GM18520 (cell line): ENCODE data around the gene ZMIZ1.

Experiments
- ATAC-seq: cut with Tn5 transposase; IDR thresholded peaks from one replicate; pipeline ENCODE4 v1.9.1; 2021; ENCODE audit not compliant: unreplicated experiment

Gene ZMIZ1

DNA sequence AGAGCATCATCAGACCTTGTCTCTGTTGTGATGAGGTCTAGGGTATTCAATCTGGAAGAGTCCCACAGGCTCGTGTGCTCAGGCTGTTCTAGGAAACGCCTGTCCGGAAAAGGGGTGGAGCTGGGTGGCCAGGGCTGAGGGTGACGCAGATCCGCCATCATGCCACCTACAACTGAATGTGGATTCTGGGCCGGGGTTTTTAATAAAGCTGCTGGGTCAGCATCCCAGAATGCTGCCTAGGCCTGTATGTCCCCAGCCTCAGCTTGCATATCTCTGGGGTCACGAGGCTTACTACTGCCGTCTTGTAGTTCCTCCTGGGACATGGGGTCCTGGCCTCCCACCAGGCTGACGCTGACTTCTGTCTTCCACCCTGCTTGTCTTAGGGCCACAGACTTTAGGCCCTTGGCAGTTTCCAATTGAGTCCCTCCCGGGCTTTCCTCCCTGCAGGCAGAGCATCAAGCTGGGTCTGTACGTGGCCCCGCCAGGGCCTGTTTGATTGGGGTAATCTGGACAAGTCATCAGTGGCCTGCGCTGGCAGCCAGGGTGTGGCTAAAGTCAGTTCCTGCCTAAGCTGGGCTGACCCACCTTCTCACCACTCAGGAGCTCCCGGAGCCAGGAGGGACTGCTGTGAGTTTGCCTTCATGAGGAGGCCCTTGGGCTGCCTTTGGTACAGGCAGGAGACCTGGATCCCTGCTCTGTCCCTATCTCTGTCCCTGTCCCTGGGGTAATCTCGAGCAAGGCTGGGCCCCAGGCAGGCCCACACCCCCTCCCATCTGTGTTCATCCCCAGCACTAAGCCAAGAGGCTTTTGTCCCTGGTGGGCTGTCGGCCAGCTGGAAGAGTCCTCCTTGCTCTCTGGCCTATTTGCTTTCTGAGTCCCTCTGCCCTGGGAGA, 79.9 kb downstream of the ZMIZ1 start:
- ATAC-seq: no peak

DNA sequence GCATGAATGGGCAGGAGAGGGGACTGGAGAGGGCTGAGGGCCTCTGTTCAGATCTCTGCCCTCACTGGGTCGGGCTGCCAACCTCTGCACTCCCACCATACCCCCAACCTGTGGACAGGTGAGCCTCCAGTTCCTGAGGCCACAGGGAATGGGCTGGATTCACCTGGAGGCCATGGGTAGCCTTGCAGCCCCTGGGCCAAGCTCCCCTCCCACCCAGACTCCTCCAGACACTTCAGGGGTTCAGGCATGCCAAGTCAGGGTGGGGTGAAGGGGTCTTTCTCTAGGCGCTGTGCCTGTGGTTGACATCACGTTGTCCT, 80.5 kb downstream of the ZMIZ1 start:
- no peak for ATAC-seq

DNA sequence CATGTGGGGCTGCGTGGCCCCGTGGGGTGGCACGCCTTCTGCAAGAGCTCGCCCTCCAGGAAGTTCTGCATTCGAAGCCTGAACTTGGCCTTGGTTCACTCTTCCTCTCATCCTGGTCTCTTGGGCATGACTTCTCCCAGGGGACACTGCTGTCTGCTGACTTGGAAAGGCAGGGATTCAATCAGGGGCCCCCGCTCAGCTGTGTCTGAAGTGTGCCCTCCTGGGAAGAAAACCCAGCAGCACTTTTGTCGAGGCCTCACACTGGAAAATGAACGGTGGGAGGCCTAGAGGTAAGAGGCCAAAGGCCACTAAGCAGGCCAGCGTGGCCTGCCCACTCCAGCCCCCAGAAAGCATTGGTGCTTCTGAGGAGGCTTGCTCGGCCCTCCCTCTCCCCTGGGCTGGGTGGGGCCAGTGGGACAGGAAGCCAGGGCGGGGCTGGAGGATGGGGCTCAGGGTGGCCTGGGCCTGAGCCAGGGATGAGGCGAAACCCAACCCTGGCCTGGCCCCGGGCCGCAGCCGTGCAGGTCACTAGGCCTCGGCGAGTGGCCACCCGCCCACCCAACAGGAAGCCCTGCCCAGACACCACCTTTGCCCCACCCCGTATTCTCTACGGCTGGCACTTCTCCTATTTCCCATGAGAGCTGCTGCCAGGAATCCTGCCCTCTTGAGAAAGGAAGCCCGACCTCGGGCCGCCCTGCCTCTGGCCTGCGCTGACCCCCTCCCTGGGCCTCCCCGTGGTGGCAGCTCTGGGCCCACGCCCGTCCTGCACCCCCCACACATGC, 81.1 kb downstream of the ZMIZ1 start:
- ATAC-seq: no peak

DNA sequence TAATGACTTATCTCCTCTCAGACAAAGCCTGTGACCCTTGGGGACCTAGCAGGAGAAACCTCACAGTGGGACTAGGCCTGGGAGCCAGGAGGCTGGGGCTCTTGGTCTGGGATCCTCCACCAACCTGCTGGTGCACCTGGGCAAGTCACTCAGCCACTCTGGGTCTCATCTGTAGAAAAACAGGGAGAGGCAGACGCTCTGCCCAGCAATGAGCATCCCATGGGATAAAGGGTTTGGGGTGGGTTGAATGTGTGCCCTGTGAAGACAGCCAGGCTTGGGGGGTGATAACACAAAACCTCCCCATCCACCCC, 81.6 kb downstream of the ZMIZ1 start:
- ATAC-seq: no peak

DNA sequence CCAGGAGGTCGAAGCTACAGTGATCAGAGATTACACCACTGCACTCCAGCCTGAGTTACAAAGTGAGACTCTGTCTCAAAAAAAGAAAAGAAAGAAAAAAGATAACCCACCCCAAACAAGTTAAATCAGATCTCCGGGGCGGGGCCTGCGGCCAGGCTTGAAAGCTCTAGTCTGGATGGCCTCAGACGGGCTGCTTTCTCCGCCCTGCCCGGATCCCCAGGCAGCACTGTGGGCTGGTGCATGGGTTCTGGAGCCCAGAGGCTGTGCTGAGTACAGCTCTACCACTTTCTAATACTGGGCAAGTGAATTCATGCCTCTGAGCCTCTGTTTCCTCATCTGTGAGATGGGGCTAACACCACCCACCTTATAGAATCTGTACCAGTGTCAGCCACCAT, 83.7 kb downstream of the ZMIZ1 start:
- no peak for ATAC-seq

DNA sequence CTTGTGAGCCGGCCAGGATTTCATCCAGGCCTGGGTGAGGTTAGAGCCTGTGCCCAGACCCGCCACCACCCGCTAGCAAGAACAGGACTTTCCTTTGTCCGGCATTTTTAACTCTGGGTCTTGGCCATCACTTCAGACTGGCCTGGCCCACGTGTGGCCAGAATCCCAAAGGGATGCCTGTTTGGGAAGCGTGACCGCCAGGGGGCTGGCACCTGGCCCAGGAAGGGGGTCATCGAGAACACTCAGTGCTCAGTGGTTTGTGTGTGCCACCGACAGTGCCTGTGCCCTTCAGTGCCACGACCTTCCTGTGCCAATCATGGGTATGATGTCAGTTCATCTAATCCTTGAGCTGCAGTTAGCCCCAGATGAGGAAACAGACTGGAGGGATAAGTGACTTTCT, 85.0 kb downstream of the ZMIZ1 start:
- ATAC-seq: no peak

DNA sequence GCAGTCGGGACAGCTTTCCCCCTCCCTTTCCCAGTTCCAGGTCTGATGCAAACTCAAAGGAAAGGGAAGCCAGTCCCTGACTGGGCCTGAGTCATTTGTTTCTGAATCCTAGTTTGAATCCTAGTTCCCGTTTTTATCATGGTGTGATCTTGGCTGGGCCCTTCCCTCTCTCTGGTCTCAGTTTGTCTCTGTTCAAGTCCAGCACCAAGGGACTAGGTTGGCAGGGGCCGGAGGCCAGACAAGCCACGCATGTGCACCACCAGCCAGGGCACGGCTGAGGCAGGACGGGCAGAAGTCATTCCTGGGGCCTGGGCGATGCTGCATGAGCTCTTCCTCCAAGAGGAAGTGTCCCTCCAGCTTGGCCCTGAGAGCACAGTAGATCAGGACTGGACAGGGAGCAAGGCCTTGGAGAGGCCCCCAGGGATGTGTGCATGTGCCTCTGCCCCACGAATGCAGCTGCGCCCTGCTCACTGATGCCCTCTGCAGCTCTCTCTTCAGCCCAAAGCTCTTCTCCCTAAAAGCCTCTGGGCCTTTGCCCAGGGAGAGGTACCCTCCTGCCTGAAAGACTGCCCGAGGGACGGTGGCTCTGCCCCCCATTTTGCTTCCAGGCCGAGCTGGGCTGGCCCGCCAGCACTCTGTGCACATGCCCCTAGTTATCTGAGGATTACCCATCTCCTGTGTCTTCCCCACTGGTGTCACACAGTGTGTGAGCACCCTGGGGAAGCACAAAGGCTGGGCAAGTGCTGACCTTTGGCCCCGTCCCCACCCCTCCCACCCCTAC, 86.7 kb downstream of the ZMIZ1 start:
- ATAC-seq: no peak

DNA sequence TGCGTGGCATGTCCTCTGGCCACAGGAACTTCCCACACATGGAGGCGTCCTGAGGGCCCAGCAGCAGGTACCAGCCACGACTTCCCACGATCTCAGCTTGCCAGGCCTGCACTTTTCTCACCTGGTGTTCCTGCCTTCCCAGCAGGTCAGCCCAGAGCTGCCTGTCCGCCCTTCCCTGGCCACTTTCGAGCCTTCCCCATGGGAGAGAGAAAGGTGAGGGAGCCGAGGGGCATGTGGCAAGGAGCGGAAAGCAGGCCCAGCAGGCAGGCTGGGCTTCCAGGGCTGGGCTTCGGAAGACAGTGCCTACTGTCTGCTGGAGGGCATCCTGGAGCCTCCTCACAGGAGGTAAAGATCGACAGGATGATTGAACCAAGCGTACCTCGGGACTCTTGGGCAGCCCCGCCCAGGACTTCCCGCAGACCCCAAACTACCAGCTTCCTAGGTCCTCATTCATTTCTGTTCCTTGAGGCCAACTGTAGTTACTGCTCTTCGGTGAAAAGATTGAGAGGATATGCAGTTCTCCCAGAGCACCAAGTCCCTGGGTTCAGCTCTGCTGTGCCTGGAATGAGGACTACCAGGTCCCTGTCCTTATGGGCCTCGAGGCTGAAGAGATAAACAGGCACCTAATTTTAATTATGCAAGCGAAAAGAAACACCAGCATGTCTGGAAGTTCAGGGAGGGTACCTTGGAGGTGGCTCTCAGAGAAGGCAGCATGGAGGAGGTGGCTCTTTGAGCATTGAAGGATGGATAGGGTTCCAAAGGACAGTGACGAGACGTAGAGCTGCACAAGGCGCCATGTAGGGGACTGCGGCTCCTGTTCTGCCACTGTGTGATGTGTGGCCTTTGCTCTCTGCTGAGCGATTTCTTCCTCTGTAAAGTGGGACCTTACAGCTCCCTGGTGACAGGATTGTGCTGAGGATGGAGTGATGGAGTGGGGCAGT, 87.8 kb downstream of the ZMIZ1 start:
- ATAC-seq: no peak

DNA sequence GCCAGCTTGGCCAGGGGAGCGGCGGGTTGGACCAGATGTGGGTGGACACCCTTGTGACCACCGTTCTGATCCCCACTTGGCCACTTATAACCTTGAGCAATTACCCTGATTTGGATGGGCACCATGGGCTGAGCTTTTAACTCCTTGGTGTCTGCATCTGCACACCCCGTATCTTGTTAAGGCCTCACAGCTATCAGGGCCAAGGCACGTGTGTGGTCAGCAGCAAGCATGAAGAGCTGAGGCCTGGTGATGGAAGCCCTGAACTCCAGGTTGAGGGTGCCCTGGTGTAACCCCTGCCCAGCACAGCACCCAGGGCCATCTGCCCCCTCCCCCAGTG, 89.2 kb downstream of the ZMIZ1 start:
- no peak for ATAC-seq

DNA sequence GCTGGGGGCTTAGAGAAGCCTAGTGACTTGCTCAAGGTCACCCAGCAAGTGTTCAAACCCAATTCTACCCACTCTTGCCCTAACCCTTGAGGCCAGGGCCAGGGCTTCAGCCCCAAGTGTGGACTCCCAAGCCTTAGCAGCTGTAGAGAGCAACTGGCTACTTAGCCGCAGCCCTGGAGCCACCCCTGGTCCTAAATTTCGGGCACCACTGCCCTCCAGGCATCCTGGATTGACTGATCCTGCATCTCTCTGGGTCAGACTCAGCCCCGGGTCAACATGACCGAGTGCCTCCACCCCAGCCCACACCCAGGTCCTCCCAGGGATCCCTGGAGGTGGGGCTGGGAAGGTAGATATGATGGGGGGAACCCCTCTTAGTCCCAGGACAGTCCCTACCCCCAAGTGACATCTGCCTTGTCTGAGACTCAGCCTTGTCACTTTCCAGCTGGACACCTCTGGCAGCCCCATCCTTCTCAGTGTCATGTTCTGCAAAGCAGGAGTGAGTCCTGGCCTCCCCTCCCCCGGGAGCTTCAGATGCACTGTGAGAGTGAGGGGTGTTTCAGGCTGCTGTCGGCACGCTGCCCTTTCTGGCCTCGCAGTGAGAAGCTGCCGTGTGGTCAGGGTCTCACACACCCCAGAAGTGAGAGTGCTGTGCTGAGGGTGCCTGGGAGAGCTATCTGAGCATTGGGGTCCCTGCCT, 89.8 kb downstream of the ZMIZ1 start:
- ATAC-seq: no peak

DNA sequence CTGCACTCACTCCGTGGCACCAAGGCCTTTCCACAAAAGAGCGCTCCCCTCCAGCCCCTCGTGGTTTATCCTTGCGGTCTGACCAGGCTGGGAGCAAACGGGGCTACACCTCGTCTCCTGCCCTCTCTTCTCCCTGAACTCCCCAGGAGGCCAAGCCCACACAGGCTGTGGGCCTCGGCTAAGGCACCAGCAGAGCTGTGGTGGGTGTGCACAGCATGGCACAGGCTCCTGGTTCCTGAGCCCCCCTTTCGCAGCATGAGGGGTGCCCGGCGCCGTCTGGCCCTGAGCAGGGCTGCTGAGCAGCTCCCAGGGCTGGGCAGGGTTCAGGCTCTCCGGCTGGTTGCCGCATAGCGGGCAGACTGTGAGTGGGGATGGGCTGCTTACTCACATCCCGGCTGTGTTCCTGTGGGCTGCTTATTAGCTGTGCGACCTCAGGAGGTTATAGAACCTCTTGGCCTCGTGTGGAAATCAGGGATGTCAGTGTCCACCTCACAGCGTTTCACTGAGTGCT, 90.4 kb downstream of the ZMIZ1 start:
- ATAC-seq: no peak

DNA sequence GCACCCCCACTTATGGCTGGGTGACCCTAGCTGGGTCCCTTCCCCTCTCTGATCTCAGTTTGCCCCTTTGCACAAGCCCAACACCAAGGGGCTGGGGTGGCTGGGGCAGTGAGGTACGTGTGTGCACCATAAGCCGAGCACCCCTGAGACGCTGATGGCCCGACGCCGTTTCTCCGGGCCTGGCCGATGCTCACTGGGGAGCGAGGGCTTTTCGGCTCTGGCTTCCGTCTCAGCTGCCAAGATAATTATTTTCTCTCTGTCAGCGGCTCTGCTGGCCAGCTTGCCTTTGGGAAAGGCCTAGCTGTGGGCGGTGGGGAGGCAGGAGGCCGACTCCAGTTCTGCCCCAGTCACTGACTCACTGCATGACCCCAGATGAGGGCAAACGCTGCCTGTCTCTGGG, 91.0 kb downstream of the ZMIZ1 start:
- ATAC-seq: no peak

DNA sequence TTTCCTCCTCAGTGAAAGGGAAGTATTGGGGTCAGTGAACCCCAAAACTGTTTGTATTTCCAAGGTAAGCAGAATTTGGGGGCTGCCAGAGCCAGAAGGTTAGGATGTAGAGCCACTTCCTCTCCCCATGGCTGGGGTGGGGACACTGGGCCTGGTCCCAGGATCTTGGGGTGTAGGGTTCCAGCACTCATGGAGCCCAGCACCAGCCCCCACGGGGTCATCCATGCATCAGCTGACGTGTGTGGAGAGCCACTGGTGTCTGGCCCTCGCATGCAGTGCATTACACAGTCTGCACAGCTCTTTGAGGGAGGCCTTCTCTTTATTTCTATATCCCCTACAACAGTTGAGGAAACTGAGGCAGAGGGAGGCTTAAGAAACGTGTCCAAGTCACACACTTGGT, 91.4 kb downstream of the ZMIZ1 start:
- no peak for ATAC-seq

DNA sequence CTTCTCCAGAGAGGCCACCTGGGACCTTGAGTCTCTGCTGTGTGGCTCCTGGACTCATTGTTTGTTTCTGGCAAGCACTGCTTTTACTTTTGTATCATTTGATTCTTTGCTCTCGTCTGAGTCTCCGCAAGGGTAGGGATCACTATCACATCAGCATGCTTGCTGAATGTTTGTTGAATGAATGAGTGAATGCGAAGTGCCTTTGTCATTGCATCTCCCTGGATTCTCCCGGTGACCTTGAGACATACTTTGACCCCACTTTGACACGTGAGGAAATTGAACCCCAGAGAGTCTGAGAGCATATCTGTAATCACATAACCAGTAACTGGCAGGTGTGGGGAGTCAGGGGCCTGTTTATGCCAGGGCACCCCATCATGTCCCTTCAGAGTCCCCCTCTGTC, 92.8 kb downstream of the ZMIZ1 start:
- ATAC-seq: no peak

DNA sequence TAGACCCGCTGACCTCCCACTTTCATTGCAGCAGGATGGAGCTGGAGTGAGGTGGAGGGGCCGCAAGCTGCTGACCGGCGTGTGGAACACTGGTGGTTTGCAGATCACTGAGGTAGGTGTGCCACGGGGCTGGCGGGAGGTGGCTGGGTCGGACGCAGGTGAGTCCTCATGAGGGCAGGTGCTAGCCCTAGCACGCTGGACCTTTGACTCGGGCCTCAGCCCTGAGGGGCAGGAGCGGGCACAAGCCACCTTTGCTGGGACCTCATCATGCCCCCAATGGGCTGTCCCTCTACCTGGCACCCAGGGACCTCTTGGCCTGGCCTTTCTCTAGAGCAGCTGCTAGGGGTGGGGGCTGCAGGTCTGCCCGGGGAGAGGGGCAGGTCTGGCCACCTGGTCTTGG, 93.3 kb downstream of the ZMIZ1 start:
- ATAC-seq: no peak

DNA sequence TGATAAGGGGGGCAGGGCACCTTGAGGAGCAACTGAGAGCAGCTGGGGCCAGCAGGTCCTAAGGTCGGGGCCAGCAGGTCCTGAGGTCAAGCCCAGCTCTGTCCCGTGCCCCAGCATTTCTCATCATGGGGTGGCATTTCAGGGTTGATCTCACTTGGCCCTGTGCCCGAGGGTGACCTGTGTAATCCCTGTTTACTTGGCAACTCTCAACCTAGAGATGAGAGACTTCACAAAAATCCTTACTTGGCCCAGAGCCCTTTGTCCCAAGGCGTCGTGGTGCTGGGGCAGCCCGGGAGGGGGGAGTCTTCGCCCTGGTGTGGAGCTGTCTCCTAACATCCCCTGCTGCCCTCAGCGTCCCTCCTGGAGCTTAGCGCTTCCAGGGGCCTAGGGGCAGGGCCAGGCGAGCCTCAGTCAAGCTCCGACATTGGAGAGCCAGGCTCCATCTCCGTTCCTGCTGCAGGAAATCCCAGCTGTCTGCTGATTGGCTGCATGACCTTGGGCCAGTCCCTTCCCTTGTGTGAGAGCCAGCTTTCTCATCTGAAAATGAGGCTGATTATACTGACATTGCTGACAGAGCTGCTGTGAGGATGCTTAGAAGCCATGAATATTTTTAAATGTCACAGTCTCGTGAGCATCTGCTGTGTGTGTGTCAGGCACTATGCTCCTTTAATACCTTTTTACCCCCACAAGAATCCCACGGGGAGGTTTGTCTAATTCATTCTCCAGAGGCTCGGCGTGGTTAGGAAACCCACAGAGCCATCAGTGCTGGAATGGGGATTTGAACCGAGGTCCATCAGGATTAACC, 94.3 kb downstream of the ZMIZ1 start:
- ATAC-seq: no peak

DNA sequence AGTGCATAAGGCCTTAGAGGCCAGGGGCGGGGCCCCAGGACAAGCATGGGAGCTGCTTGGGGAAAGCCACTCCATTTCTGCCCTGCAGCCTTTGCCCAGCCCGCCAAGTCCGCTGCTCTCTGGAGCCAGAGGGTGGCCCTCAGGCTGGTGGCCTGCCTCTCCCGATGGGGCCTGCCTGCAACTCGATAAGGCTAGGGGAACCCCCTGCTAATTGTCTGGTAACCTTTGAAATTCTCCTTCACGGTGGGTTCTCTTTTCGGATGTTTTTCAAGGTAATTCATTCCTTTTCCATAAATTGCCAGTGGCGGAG, 94.9 kb downstream of the ZMIZ1 start:
- no peak for ATAC-seq

DNA sequence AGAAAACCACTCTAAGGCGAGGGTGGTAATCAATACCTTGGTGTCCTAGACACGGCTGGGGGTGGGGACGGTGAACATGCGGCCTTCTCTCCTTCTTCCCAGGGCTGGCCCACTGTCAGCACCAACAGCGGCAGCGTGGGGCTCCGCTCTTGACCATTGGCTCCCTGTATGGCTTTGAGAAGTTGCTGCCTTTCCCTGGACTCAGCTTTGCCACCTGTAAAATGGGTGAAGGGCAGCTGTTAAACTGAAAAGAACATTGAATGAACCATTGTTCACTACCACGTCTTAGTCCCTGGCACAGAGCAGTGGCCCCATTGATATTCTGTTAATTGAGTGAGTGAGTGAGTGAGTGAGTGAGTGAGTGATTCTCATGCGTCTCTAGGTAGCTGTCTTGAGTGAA, 95.3 kb downstream of the ZMIZ1 start:
- no peak for ATAC-seq

DNA sequence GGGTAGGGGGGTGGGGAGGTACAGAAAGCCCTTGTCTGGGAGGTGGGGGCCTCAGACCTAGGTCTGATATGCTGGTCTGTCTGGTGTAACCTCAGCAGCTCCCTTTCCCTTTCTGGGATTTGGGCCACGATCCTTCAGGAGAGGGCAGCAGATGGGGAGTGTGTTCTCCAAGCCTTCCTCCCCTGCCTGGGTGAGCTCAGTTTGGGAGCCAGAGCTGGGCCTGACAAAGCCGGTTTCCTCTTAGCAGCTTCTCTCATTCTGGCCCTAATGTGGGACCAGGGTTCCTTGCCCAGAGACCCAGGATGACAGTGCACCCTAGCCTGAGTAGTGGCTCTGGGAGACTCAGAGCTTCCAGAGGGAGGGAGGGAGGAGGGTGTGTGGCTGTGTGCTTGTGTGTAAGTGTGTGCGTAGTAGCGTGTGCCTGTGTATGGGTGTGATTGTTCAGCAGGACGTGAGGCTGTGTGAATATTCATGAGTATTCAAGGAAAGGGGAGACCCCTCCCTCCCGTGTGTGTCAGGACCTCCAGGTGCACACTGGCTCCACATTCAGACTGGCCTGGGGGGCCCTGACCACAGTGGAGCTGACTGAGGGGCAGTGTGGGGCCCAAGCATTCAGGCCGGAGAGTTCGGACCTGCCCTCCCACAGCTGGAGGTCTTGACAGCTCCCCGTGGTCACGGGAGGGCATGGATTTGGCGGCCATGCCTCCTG, 96.5 kb downstream of the ZMIZ1 start:
- no peak for ATAC-seq
